ENCODE measurements around the gene ANKRD2.

ANKRD2 gene

GRCh38 chr10:97597778-97598177 lies 25.2 kb downstream of the ANKRD2 start:
- DNase-seq, result no peak

DNA sequence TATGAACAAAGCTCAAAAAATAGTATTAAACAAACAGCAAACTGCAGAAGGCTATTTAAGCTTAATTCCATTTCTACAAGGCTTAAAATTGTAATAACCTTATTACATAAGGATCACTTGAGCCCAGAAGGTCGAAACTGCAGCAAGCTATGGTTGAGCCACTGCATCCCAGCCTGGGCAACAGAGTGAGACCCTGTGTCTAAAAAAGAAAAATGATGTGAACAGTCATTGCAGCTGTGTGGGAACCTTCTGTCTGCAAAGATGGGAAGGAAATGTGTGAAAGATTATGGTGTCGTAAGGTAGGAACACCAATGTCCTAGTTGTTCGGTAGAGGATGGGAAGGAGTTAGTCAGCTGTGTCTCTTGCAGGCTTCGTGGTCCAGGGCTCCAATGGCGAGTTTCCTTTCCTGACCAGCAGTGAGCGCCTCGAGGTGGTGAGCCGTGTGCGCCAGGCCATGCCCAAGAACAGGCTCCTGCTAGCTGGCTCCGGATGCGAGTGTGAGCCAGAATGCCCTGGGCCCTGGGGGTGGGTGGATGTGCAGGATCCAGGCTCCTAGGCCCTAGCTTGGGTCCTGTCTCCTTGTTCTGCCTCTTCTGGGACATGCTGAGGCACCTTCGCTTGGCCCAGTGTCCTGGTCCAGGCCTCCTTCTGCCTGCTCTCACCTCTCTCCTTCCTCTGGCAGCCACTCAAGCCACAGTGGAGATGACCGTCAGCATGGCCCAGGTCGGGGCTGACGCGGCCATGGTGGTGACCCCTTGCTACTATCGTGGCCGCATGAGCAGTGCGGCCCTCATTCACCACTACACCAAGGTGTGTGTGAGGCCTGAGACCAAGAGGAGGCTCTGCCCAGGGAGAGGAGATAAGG lies 26.1 kb downstream of the ANKRD2 start:
- no peak for DNase-seq

GRCh38 chr10:97599272-97599619 lies 26.7 kb downstream of the ANKRD2 start:
- DNase-seq, result no peak

DNA sequence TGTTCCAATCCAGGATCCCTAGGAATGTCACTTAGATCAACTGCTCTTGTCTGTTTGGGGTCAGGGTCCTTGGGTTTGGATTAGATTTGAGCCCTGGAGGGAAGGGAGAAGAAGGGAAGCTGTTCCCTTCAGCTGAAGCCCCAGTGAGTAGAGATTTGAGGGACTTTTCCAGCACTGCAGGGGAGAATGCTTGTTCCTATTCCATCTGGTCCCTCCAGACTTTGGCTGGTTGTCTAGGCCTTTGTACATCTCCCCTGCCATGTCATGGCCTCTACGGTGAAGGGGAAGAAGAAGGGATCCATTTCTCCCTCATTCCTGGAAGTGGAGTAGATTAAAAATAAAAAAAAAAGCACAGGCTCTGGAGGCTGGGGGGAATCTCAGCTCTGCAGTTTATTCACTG lies 28.0 kb downstream of the ANKRD2 start:
- DNase-seq, result no peak

- no peak for DNase-seq
Observed at GRCh38 chr10:97601268-97602215, 29.0 kb downstream of the ANKRD2 start.

DNA sequence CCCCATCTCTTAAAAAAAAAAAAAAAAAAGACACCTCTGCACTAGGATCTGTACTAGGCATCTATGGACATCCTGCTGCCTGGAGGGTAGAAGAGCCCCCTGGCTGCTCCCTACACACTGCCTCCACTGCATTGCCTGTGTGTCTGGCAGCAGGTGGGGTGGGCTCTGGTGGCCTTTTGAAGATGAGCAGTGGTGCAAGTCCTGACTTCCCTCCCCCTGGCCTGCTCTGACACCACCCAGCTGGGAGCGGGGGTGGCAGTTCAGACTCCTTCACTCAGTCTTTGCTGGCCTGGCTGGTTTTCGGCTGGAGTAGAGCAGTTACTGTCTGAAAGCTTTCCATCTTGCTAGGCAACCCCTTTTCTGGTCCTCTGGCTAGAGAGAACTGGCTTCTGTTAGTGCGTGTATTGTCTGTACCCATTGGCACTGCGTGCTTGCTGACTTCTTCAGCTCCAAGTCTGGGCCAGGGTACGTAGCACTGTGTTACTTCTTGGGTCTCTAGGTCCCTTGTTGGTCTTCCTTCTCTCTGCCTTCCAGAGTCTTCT lies 34.6 kb downstream of the ANKRD2 start:
- no peak for DNase-seq

- no peak for DNase-seq
Observed at GRCh38 chr10:97608991-97609561, 36.5 kb downstream of the ANKRD2 start.

DNA sequence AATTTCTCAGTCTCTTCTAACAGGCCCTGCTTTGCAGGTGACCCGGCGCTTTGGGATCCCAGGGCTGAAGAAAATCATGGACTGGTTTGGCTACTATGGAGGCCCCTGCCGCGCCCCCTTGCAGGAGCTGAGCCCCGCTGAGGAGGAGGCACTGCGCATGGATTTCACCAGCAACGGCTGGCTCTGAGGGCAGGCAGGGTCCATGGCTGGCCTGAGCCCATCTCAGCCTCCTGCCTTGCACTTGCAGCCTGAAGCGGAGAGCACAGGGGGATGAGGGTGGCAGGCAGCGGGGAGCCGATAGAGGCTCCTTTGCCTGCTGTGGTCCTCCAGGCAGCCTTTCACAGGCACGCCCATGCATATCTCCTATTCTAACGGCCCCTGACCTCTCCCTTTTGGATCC lies 38.9 kb downstream of the ANKRD2 start:
- no peak for DNase-seq

DNA sequence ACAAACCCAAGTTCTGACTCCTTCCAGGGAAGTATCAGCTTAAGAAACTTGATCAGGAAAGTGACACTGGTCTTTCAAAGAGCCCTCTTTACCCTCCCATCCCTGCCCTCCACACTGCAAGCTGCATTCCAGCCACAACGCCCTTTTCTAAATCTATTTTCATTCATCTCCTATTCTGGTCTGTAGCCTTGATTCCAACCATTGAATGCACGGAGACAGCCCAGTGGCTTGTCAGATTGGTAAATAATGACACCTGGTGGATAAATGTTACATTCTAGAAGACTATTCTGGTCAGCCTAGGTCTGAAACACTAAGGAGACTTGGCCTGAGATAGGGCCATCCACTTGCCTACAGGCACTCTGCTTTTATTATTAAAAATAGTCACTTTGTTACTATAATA lies 39.8 kb downstream of the ANKRD2 start:
- DNase-seq, result peak; percentile 5 to 32

- no peak for DNase-seq
Observed at GRCh38 chr10:97618285-97618684, 45.7 kb downstream of the ANKRD2 start.

GRCh38 chr10:97618733-97619132 lies 46.2 kb downstream of the ANKRD2 start:
- DNase-seq, result no peak

DNA sequence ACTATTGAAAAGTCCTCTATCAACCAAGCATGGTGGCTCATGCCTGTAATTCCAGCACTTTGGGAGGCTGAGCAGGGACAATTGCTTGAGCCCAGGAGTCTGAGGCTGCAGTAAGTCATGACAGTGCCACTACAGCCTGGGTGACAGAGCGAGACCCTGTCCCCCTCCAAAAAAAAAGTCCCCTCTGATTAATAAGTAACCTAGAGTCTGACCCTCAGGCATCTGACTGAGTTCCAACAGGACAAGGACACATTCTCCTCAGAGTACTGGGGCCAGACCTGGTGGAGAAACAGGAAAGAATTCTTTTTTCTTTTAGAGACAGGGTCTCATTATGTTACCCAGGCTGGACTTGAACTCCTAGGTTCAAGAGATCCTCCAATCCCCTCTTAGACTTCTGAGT lies 50.7 kb downstream of the ANKRD2 start:
- no peak for DNase-seq

GRCh38 chr10:97627731-97628130 lies 55.2 kb downstream of the ANKRD2 start:
- DNase-seq, result no peak

DNA sequence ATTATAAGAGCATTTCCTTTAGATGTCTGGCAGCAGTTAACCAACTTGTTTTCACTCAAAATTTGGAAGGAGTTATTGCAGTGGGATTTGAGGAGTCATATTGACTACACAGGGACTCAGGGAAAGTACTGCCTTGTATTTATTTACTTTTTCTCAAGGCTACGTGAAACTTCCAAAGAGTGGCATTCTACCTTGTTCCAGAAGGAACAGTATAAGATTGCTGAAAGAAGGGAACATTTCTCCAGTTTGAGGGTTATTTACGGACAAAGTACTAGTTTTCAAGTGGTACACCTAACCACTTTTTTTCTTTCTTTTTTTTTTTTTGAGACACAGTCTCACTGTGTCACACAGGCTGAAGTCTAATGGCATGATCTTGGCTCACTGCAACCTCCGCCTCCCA lies 55.6 kb downstream of the ANKRD2 start:
- no peak for DNase-seq

DNA sequence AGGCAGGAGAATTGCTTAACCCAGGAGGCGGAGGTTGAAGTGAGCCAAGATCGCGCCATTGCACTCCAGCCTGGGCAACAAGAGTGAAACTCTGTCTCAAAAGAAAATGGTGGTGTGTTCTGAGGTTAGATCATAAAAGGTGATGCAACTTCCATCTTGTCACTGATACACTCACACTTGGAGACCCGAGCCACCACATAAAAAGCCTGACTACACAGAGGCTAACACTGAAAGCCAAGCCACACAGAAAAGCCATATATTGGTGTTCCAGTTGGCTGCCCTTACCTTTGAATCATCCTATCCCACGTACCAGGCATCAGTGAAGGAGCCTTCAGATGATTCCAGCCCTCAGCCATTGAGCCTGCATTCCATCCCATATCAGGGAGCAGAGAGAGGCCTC lies 56.7 kb downstream of the ANKRD2 start:
- DNase-seq, result no peak

DNA sequence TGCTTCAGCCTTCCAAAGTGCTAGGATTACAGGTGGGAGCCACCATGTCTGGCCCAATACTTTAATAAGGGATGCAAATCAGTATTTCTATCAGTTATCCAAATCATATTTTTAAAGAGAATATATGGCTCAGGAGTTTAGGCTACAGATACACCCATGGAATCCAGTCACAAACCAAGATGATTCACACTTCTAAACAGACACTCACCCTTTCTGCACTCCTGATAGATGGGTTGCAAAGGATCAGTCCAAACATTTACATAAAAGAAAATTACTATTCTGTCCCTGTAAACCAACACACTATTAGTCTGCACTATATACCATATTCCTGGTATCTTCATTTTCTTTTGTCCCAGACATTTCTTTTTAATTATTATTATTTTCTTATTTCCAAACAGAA lies 58.5 kb downstream of the ANKRD2 start:
- DNase-seq, result no peak

DNA sequence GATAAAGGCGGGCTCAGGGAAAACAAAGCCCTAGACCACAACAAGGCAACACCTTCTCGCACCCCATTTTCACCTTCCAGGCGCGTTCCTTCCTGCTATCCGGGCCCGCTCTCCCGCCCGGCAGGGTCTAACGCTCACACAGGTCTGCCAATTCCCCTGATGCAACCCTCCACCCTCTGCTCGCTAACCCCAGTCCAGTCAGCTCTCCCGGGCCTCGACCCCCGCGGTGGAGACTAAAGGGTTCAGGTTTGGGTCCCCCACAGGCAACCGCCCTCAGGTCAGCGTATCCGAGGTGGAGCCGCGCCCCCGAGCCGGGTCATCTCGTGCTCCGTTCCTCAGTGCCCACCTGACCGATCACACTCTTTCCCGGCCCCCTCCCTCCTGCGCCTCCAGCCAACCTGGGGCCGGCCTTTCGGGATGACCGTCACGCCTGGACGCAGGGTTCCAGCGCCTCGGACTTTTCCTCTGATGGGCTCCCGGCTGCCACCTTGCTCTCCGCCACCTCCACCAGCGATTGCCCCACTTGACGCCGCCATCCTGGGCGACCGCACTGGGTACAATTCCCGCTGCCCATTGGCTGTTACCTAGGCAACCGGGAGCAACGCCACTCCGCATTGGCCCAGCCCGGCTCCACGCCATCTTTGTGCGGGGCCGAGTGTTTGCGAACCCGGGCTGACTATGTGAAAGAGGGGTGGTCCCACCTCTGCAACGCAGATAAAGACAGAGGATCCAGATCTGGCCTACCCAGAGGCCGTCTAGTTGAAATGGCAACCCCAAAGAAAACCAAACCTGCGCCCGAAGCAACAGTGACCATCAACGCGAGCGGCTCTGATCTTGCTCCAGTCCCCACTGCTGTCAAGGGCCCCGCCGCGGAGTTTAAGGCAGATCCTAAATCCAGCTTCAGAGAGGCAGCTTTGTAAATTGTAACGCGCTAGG lies 60.6 kb downstream of the ANKRD2 start, which contains the start of gene MORN4:
Gene MORN4, minus strand, starts transcription at position 552 of the 936 bp plus-strand sequence. CDS start 13,847 bp downstream, outside the sequence.
- peak; percentile 52 for DNase-seq
